ENCODE data around the gene MST1R.

DNA sequence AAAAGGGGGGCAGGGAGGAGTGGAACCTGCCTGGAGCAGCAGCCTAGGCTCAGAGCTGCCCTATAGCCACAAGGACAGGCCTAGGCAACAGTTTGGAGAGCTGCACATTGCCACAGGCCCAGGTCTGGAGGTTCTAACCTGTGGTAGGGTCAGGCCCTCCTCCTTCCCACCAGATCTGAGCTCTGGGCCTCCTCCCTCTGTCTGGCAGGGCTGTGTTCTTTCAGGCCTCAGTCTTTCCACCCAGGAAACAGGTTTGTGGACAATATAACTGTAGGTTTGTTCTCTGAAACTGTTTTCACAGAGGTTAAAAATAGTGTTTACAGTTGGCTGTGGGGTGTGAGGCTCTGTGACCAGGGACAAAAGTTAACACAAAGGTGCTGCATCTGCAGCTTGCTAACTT is 25.0 kb downstream of the MST1R start:
- no peak for TF ChIP-seq POLR2A (IDR thresholded peaks at IDR 0.05)
- TF ChIP-seq, protein P1, sequence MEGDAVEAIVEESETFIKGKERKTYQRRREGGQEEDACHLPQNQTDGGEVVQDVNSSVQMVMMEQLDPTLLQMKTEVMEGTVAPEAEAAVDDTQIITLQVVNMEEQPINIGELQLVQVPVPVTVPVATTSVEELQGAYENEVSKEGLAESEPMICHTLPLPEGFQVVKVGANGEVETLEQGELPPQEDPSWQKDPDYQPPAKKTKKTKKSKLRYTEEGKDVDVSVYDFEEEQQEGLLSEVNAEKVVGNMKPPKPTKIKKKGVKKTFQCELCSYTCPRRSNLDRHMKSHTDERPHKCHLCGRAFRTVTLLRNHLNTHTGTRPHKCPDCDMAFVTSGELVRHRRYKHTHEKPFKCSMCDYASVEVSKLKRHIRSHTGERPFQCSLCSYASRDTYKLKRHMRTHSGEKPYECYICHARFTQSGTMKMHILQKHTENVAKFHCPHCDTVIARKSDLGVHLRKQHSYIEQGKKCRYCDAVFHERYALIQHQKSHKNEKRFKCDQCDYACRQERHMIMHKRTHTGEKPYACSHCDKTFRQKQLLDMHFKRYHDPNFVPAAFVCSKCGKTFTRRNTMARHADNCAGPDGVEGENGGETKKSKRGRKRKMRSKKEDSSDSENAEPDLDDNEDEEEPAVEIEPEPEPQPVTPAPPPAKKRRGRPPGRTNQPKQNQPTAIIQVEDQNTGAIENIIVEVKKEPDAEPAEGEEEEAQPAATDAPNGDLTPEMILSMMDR (IDR thresholded peaks at IDR 0.05): no peak
- no peak for TF ChIP-seq POLR2AphosphoS5 (IDR thresholded peaks at IDR 0.05)

Data from sigmoid colon (tissue), 4 donors.